Measurements from ENCODE around the gene GRAMD4.
A peak's percentile ranks its signal among the peaks of the same experiment; 100 is the strongest.

Gene GRAMD4

GRCh38 chr22:46582281-46582933 lies 37.8 kb upstream of the GRAMD4 start:
- no peak for DNase-seq (ENCODE audit: low spot score)

- DNase-seq (ENCODE audit: low spot score), result no peak
Measured at GRCh38 chr22:46583571-46583970, 36.6 kb upstream of the GRAMD4 start.

GRCh38 chr22:46584081-46584921 lies 35.9 kb upstream of the GRAMD4 start:
- no peak for DNase-seq (ENCODE audit: low spot score)

GRCh38 chr22:46585340-46586122 lies 34.7 kb upstream of the GRAMD4 start:
- no peak for DNase-seq (ENCODE audit: low spot score)

GRCh38 chr22:46586123-46586519 lies 34.1 kb upstream of the GRAMD4 start:
- DNase-seq (ENCODE audit: low spot score), result no peak

GRCh38 chr22:46586531-46587011 lies 33.6 kb upstream of the GRAMD4 start:
- DNase-seq (ENCODE audit: low spot score), result no peak

GRCh38 chr22:46587061-46587460 lies 33.1 kb upstream of the GRAMD4 start:
- no peak for DNase-seq (ENCODE audit: low spot score)

GRCh38 chr22:46587492-46588278 lies 32.5 kb upstream of the GRAMD4 start:
- DNase-seq (ENCODE audit: low spot score), result no peak

- no peak for DNase-seq (ENCODE audit: low spot score)
Measured at GRCh38 chr22:46588279-46589140, 31.7 kb upstream of the GRAMD4 start.

GRCh38 chr22:46589141-46589748 lies 30.9 kb upstream of the GRAMD4 start:
- DNase-seq (ENCODE audit: low spot score), result no peak

GRCh38 chr22:46589871-46590271 lies 30.3 kb upstream of the GRAMD4 start:
- DNase-seq (ENCODE audit: low spot score), result no peak

- DNase-seq (ENCODE audit: low spot score), result no peak
Measured at GRCh38 chr22:46590334-46590733, 29.9 kb upstream of the GRAMD4 start.

GRCh38 chr22:46591930-46592329 lies 28.3 kb upstream of the GRAMD4 start:
- DNase-seq (ENCODE audit: low spot score), result no peak

- DNase-seq (ENCODE audit: low spot score), result peak; percentile 34
Measured at GRCh38 chr22:46592390-46592872, 27.8 kb upstream of the GRAMD4 start.

GRCh38 chr22:46593211-46593681 lies 26.9 kb upstream of the GRAMD4 start:
- DNase-seq (ENCODE audit: low spot score), result no peak

GRCh38 chr22:46593996-46594946 lies 25.9 kb upstream of the GRAMD4 start:
- DNase-seq (ENCODE audit: low spot score), result no peak

- DNase-seq (ENCODE audit: low spot score), result no peak
Measured at GRCh38 chr22:46594947-46595298, 25.3 kb upstream of the GRAMD4 start.

- DNase-seq (ENCODE audit: low spot score), result no peak
Measured at GRCh38 chr22:46595545-46595944, 24.6 kb upstream of the GRAMD4 start.

- no peak for DNase-seq (ENCODE audit: low spot score)
Measured at GRCh38 chr22:46596032-46596441, 24.1 kb upstream of the GRAMD4 start.

Measured in kidney capillary endothelial cell (primary cell).